HG03025 (cell line): Measurements from ENCODE around the gene ISG20L2.
A peak's percentile ranks its signal among the peaks of the same experiment; 100 is the strongest.

Experiments
- ATAC-seq: cut with Tn5 transposase; IDR thresholded peaks from one replicate; pipeline ENCODE4 v1.9.1; 2021; ENCODE audit warnings: mild to moderate bottlenecking, moderate library complexity; ENCODE audit not compliant: unreplicated experiment, low FRiP score

Gene ISG20L2

DNA sequence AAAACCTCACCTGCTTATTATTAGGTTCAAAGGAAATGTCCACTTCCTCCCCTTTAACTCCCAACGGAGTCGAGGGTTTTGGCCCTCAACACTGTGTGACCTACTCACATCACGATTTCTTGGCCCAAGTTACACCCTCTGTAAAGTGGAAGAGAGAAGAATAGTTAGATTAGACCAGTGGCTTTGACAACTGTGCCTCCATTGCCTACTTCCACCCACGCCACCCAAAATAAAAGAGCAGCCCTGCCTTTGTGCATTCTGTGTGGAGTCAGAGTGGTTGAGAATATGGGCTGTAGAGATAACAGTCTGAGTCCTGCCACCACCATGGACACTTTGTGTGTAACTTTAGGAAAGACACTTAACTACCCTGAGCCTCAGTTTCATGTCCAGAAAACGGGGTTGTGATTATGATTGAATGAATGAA is 27.0 kb upstream of the ISG20L2 start:
- no peak for ATAC-seq

DNA sequence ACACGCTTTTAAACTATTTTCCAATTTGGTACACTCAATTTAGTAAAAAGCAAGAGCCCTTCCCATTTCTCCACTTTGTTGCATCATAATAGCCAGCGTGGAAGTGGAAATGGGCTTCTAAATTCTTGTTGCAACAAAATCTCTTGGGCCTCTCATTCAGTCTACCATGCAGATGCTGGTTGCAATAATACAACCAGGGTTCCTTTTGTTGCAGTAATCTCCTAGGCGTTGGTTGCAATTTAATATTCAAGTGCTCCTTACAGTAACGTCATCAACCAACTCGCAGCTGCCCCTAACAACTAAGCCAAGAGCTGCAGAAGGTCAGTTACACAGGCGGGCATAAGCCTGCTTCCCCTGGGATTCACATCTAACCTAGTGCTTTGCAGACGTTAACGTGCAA is 25.7 kb upstream of the ISG20L2 start:
- ATAC-seq, result no peak

DNA sequence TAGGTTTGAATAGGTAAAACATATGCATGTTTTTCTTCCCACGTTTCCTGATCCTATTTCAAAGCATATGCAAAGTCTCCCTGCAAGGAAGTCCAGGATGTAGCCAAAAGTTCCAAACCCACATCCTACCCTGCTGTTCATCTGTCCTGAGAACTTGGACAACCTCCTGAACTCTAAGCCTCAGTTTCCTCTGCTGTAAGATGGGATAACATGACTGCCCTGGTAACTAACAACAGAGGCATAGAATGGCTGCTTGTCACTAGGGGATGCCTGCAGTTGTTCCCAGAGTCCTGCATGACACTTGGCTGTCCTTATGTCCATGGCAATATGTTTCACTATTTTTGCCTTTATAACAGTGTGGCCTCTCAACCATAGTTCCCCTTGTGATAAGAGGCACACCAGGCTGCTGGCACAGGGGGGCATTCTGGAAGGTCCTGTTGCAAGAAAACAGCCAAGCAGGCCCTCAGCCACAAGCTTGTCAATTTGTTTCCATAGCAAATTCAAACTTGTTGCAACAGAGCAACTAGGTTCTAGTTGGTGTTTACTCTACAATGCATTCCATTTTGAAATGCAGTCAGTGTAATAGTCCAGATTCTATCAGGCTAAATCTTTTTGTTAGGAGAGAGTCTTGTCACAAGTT is 24.4 kb upstream of the ISG20L2 start:
- ATAC-seq, result no peak

DNA sequence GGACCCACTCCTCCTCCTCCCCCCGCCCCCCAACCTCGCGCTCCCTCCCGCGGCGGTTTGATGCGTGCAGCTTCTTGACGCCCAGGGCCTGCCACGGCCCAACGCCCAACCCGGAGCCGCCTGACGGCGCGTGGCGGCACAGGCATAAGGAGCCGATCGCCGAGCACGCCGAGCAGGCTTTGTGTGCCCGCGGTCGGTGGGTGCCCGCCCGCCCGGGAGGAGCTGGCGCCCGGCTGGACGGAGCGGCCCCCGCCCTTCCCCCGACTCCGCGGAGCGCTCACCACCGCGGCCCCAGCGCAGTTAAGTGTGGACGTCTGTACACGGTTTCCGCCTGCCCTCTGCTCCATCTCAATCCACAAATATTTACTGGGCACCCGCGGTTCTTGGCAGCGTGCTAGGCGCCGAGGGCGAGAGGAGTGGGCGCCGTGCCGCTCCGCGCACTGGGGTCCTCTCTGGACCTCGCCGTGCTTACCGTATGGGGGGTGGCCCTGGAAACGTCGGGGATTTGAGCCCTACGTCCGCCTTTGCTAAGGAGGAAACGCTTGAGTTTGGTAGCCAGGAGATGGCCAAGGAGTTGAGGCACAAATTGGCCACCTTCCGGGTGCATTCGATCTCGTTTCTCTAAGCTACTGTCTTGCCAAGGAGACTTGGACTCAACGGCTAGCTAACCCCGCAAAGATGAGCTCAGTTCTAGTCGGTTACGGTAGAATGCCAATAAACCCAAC is 23.4 kb upstream of the ISG20L2 start:
- peak; percentile 47 for ATAC-seq

DNA sequence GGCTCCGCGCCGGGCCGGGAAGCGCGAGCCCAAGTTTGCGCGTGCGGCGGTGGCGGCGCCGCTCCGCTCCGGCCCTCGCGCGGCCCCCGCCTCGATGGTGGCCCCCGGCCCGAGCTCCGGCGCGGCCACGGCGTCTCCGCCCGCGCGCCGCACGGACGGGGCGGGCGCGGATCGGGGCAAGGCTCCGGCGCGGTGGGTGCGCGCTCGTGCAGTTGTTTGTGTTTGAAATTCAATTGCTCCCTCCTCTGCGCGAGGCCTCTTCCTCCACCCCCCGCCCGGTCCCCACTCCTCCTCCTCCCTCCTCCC is 22.8 kb upstream of the ISG20L2 start, which contains the start of gene HDGF:
Gene HDGF (minus strand): TSS at position 225 of the 306 bp plus-strand sequence. CDS start 246 bp downstream, outside the sequence.
- peak; percentile 7 for ATAC-seq

DNA sequence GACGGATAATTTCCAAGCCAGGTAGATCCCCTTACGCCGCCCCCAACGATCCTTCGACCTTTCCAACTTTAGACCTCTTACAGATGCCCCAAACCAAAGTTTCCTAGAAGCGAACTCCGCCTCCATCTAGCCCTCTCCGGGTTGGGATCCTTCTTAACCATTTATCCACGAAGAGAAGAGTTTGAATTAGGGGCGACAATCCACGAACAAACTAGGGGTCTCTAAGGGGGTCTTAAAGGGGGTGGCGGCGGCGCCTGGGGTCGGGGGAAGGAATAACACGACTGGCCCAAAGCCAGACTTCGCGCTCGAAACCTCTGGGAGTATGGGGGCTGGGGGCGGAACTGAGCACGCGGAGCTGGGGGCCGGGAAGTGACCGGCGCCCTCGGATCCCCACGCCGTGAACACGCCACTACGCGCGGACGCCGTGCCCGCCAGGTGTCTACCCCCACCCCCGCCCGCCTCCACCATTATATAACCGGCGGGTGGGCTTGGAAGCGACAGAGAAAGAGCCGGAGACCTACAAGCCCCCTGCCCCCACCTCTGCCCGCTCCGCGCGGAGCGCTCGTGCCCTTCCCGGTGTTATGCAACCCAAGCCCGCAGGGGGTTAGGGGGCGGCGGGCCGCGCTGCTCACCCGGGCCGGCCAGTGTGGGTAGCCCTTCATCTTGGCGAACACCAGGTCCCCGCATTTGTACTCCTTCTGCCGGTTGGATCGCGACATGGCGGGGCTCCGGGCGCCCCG is 22.3 kb upstream of the ISG20L2 start:
- peak; percentile 14 for ATAC-seq

DNA sequence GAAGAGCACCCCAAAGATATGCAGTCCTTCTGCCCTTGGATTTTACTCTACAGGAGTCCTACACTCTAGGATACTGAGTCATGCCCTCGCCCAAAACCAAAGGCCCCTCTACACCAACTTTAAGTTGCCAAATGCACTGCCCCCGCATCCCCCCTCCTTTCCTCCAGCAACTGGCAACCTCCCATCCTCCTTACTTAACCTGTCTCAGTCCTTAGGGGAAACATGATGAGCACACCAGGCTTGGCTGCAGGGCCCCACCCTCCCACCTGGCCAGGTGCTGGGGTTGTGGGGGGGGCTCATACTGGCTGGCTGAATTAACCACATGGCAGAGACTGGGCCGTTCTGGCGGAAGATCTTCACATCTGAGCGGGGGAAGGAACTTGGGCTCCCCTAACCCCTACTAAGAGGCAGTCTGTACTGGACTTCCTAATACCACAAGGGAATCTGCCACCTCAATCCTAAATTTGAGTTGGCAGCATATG is 21.7 kb upstream of the ISG20L2 start:
- ATAC-seq, result no peak

DNA sequence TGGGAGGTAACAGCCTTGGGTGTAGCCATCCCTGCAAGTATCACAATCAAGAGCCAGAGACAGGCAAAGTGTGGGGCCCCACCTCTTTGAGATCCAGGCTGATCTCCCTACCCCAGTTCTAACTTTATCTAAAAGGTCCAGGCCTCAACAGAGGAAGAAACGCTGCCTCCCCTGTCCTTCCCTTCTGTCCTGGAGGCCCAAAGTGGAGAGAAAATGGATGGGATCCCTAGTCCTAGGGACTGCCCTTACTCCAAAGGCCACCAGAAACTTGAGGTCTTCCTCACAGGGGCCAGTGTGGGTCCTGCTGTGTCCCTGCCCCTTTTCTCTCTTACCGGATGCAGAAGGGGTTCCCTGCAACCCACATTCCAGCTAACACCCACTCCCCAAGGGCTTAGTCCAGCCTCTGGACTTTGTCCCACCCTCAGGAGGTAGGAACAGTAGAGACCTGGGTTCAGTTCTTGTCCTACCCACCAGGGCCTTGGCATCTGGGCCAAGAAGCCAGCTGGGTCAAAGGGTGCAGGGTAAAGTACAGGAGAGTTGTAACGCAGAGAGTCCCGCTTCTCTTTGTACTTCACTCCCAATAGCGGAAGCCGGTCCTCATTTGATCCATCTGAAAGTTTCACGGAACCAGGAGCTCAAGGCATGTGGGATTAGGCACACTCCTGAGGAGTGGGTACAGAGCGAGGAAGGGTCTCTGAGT is 21.0 kb upstream of the ISG20L2 start:
- no peak for ATAC-seq

DNA sequence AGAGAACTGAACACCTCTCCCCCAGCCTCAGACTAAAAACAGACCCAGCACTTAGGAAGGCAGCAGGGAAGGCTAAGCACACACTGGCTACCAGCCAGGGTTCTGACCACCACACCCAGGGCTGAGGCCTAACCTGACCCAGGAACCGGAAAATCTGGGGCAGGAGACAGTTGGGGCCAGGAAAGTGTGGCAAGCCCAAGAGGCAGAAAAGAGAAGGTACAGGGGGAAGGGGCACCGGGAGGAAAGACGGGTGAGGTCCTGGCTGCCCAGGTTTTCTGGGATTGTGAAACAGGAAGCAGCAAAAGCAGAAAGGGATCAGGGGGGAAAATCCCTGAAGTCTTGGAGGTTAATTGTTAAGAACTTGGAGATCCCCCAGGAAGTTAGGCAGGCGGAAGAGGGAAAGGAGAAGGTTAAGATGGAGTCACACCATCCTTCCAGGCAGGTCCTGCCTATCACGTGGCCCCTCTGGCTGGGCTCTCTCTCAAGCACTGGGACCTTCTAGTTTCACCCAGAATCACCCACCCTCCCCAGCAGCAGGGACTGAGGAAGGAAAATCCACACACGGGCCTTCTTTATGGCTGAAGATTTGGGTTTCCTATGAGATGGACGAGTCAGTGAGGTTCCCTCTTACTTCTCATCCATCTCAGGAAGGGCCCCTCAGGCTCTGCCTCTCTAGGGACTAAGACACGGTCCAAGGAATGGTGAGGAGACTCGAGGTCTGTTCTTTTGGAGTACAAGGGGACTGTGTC is 20.3 kb upstream of the ISG20L2 start:
- ATAC-seq, result no peak

DNA sequence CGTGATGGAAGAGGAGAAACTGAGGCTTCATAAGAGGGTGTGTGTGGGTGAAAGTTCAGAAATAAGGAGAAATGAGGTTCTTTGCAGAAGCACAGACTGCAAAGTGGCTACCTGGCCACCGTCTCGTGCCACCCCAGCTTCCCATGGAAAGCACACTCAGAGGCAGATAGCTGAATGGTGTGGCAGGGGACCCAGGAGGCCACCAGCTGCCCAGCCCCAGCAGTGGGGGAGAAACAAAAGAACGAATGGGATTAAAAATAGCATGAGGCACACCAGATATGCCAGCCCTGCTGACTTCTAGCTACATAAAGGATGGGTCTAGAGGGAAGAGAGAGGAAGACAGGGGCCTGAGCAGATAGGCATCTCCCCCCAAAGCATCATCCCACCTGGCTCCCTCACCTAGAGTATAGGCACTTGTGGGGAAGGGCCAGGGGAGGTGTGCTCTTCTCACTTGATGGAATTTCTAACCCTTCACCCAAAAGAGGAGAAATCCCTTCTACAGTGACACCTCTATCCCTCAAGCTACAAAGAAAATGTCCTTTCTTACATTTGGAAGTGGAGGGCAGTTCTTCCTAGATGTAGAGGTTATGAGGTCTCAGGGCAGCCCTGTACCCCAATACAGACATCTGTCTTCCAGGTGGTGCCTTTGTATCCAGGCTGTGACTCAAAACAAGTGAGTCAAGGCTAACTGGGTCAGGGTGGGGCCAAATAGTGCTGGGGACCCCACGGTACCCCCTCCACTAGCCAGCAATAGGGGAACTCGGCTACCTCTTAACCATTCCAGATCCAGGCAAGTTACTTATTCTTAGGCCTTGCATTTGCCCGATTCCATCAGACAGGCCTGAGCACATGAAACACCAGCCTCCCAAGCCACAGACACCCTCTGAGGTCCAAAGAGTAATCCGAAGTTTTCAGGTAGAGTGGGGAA is 19.4 kb upstream of the ISG20L2 start:
- no peak for ATAC-seq

DNA sequence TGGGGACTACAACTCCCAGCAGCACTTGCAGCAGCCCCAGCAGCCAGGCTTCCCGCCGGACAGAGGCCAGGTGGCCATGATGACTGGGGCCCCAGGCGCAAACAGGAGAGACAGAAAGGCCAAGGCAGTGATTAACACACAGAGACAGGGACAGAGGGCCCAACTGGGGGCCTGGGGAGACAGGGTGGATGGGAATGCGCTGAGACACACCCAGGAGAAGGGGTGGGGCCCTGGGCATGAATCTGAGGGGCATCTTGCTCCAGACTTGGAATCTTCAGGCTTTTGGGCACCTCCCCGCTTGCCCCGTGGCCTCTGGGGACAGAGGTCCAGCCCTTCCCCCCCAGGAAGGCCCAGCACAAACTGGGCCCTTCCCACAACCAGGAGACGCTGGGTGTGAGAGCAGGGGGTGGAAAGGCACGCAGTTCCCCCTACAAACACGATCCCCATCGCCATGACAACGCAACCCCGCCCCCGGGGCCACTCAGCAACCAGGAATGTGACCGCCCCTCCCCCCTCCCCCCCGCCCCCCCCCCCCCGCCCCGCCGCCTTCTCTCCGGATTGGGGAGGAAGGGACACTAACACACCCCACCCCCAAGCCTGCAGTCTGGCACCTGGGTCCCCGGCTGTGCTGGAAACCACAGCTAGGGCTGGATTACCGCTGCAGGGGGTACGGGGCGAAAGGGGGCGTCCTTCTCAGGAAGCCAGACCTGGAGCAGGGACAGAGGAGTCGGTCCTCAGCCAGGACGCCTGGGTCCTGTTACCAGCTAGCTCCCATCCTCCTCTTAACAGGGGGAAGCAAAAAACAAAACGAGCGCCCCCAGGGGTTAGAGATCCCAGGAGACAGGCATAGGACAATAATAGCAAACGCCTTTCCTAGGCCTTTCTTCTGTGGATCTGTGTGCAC is 18.4 kb upstream of the ISG20L2 start:
- ATAC-seq, result no peak

DNA sequence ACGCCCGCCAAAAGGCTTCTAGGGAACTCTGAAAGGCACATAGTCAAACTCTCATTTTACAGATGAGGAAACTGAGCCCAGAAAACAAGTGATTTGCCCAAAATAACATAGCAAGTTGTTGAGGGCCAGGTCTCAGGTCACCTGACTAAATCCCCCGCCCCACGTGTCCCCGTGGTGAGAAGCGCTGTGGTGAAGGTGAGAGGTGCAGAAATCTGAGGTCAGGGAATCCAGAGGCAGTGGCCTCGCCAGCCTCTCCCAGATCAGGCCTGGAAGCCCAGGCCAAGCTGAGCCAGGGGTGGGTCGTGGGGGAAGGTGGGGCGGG is 17.8 kb upstream of the ISG20L2 start:
- ATAC-seq, result no peak

DNA sequence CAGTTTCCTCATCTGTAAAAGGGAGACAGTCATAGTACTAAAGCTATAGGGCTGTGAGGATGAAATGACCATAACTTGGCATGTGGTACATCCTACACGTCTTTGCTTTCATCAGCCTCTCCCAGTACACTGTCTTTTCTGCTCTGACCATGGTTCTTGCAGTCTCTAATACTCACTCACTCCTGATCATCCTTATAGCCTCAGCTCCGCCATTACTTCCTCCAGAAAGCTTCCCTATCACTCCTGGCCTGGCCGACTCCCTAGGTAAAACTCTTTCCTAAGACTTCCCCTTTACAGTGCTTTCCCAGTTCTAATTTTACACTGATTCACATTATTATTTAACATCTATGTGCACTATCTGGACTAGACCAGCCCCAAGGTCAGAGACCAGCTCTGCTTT is 17.3 kb upstream of the ISG20L2 start:
- ATAC-seq, result no peak

DNA sequence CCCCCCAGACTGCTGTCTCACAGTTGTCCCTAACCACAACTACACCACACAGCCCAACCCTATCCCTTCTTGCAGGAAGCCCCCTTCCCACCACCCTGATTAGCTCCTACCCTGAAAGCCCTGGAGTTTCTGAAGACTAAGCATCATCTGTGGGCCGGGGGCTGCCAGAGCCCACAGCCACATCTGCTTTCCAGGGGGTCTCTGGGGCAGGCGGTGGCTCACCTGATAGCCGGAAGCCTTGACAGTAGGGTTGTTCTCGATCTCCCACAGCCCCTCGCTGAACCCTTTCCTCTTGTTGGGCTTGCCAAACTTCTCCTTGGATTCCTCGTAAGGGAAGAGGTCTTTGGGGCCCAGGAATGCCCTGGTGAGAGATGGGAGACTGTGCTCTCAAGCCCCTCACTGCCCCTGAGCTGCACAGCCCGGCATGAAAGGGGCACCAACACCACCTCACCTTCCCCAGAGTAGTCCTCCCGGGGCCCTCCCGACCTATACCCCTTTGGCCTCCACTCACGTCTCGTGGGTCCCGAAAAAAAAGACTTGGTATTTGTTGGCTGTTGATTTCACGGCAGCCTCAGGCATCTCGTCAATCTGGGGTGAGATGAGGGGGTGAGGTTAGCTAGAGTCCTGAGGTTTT is 16.3 kb upstream of the ISG20L2 start:
- ATAC-seq, result no peak

DNA sequence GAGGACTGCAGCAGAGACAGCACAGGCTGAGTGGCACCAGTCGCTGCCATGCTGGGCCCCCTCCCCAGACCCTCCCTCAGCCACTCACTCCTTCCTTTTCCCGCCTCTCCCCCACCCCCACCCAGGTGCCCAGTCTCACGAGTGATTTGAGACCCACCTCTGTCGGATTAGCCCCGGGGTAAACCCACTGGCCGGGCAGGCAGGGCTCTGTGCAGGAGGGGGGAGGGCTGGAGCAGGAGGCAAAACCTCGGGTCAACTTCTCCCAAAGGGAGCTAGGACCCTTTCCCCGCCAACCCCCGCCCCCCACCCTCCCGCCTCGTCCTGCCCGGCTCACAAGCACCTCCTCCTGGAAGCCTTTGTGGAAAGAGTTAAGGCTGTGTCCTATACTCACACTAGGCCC is 15.8 kb upstream of the ISG20L2 start:
- ATAC-seq, result no peak

DNA sequence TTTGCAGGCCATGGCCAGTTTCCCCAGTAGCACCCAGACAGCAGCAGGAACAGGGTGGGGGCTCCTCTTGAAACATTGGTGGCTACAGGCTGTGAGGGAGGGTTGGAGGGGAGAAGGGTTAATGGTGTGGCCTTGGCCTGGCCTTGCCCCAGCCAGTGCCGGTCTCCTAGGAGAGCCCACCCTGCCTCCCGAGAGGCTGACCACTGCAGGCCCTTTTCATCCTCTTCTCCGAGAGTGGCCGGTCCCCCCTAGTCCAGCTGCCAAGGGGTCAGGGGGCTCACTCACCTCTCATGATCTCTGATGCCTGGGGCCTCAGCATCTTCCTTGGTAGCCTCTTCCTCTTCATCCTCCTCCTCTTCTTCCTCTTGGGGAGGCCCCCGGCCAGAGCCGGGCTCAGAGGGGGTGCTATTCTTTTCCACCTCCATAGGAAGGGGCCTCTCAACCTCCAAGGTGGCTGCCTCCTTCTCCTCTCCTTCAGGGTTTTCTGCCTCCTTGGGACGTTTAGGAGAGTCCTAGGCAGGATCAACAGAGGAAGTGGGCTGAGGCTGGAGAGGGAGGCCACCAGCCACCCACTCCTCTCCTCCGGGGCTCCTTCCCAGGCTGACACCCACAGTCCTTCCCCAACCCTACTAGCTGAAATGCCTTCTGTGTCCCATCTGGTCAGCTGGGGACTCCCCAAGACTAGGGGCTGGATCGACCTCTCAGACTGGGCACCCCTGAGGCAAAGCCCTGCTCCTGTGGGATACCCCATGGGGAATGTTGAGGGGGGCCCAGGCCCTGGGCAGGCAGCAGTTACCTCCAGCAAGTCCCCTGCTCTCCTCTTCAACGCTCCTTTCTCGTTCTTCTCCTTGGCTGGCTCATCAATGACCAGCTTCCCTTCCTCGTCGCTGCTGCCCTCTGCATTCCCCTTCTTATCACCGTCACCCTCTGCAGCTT is 15.1 kb upstream of the ISG20L2 start:
- no peak for ATAC-seq

DNA sequence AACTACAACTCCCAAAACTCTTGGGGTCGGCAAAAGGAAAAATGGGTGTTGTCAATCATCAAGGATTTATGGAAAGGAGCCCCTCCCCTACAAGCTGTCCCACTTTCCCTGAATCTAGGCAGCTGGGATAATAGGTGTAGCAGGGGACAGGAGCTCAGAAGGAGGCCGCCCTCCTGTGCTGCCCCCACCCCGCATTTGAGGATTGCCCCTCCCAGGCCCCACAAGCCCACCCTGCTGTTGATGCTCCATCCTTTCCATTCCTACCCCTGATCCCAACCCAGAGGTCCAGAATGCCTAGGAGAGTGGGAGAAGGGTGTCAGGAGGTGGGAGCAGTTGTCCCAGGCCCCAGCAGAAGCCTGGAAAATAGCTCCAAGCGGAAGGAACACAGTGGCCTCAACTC is 14.2 kb upstream of the ISG20L2 start:
- ATAC-seq, result no peak
